Measurements from ENCODE around the gene GHR. TPM values are rescaled to one million over a fixed set of nuclear protein-coding genes. Genes with fewer than 3 reads are reported as not detected.

The GHR gene
- total RNA-seq, 1 donor from 2014 or later = 10.4 TPM

DNA sequence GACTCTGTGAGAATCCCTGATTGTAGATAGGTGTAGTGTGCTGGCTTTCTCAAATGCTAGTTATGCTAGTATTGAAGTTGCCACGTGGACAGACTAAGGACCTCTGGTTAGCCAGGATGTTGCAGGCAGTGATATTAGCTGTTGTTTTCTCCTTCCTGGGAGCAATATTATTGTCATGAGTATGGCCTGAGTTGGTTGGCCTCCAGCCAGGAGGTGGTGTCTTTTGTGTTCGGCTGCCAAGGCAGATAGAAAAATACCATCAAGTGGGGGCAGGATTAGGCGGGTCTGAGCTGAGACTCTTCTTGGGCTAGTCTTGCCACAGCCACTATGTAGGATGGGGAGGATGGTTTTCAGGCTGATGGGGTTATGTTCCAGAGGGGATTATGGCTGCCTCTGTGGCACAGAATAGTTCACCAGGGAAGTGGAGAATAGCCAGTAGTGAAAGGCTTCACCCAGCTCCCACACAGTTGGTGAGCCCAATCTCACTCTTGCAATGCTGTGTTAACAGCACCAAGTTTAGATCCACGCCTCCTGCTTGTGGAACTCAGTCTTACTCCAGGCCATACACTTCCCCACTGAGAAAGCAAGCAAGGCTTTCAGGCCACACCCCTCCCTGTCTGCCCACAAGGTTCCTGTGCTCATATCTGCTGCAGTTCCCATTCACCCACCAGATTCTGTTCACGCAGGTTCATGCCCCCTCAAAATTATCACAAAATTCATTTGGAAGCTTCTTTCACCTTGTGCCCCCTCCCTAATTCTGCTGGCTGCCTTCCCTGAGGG is 31.2 kb downstream of the GHR start:
- DNase-seq (ENCODE audit: low spot score) = no peak
- intact Hi-C loops (cut with DNase I) = no loop called here

DNA sequence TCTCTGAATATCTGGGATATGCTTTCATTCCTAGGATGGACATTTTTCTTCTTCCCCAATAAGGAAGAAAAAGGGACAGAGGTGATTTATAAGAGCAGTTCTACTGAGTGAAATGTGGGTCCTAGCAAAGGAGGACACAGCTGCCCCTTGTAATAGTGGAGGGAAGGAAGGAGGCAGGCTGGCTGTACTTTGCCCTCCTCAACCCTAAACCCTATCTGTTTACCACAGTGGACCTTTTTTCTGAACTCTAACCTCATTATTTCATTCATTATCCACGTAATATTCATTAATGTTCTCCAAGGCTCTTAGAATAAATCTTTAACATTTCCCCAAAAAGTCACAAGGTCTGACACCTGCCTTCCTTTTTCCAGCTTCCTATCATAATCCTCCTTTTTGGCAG is 37.8 kb downstream of the GHR start:
- intact Hi-C loops (cut with DNase I) = no loop called here
- no peak for DNase-seq (ENCODE audit: low spot score)

DNA sequence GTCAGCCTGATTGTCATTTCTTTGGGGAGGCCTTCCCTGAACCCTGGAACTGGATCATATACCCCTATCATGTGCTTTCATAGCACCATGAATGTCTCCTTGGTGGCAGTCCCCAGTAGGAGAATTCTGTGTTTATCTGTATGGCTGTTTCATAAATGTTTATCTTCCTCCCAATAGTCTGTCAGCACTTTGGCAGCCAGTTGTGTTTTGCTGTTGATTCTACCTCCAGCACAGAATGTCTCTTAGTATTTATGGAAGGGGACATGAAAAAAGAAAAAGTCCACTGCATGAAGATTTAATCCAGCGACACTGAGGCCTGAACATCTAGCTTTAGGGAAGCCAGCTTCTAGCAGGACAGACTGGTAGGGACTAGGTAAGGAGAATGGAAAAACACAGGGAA is 38.3 kb downstream of the GHR start:
- DNase-seq (ENCODE audit: low spot score) = no peak
- intact Hi-C loops (cut with DNase I) = no loop called here

DNA sequence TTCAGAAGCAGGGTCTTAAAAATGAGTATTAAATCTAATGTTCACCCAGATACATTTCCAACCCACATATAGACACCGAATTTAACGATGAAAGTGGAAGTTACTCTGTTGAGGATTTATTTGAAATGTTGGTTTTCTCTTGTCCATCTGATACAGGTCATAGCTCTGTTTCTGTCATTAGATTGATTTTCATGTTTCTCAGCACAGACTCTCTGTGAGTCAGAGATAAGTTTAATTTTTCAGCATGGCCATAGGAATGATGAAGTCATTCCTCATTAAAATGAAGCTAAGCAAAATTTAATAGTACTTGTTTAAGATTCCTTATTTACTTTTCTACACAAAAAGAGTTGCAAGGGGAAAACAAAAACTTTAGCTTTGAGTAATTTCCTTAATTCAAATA is 38.8 kb downstream of the GHR start:
- intact Hi-C loops (cut with DNase I) = no loop called here
- no peak for DNase-seq (ENCODE audit: low spot score)

DNA sequence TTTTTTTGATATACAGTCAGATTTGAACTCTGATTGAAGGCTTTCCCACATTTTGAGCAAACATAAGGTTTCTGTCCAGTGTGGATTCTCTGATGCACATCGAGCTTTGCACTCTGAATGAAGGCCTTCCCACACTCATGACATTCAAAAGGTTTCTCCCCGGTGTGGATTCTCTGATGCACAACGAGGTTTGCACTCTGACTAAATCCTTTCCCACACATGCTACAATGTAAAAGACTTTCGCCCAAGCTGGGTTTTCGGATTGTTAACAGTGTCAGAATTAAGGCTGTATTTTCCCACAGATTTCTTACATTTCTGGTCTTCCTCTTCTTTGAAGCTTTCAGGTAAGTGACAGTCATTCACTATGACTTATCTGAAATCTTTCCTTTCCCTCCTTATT is 44.3 kb downstream of the GHR start:
- no peak for DNase-seq (ENCODE audit: low spot score)
- intact Hi-C loops (cut with DNase I) = no loop called here

DNA sequence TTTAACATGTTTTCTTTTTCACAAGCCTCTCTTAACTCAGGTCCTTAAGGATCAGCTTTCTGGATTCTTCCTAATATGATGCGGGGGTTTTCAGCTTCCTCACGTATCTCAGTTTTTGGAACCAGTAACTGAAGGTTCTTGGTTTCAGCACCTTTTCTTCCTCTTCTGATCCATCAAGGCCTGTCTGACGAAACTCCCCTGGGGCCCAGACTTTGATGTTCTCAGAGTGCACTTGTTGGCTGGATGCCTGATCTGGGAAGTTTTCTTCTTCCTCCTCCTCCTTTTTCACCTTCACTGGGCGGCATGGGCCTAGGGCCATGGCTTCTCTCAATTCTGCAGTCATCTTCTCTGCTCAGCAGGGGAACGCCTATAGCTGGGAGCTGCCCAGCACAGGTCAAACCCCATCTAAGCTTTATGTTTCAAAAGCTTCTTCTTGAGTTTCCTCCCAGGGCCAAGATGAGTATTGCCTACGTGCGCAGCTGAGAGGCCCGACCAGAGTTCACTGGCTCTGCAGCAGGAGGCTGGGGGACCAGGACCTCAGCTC is 44.8 kb downstream of the GHR start:
- no peak for DNase-seq (ENCODE audit: low spot score)
- intact Hi-C loops (cut with DNase I) = no loop called here

DNA sequence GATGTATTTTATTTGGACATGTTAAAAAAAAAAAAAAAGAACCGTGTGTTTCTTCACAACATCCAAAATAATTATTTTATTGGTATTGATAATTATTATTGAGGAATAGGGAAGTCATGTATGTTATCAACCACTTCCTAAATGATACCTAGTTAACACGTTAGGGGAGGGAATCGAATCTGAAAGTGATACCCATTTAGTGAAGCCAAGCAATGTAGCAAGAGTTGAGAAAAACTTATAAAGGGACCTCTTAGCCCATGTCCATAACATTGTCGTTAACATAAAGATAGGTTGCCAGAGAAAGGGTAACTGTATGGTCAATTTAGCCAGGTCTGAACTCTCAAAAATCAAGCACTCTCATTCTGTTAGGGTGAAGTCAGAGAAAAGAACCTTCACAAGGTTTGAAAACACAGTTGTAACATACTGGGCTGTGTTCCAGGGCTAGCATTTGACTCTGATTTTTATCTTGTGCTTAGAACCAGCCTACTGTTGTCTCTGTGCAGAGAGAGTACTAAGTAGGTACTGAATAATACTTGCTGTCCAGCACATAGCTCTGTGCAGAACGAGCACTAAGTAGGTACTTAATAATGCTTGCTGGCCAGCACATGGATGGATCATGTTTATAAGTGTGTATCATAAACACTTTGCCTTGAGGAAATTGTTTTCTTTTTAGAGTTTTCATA is 60.4 kb downstream of the GHR start:
- no peak for DNase-seq (ENCODE audit: low spot score)
- intact Hi-C loops (cut with DNase I) = no loop called here

DNA sequence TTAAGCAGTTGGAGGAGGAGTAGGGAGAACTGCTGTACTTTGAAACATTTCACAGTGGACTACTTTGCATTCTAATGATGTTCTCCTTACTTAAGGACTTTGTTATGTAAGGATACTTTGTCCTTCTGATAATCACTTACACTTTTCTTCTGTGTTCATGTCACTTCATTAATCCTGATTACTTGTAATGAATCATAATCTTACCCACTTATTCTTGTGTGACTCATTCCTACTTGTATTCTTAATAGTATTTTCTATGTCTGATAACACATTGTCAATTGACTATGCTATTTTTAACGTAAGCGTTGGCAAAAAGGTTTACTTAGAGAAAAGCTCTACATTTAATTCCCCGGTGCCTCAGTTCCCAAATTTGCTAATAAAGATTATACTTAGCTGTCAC is 63.8 kb downstream of the GHR start:
- intact Hi-C loops (cut with DNase I) = no loop called here
- DNase-seq (ENCODE audit: low spot score) = no peak

DNA sequence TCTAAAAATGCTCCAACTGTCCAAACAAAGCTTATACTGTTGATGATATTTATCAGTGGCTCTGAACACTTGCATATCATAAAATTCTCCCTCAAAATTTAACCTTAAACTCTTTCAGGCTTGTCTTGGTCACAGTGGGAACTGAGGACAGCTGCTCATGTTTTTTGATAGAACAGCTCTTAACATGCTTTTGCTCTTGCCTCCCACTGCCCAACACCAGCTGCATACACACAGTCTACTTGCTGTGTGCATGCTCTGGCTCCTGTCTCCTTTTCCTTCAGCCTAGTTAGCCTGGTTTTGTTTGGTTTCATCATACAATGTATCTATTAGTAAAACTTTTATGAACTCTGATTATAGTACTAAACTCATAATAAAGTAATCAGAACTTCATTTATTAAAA is 64.6 kb downstream of the GHR start:
- intact Hi-C loops (cut with DNase I) = no loop called here
- no peak for DNase-seq (ENCODE audit: low spot score)

DNA sequence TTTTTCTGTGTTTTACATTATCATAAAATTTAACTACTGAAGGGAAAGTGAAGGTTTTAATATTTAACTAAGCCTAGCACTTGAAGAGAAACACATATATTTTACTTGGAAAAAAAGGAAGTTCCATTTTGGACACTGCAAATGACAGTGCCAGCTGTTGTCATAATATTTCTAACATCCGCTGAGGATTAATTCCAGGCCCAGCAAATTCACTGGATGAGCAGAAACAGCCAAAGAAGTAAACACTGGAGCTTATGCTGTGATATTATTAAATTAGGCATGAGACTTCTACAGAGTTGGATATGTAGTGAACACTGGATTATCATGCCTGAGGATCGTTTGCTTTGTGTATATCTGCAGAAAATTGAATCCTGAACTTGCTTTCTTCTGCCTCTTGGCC is 67.6 kb downstream of the GHR start:
- intact Hi-C loops (cut with DNase I) = no loop called here
- DNase-seq (ENCODE audit: low spot score) = no peak

DNA sequence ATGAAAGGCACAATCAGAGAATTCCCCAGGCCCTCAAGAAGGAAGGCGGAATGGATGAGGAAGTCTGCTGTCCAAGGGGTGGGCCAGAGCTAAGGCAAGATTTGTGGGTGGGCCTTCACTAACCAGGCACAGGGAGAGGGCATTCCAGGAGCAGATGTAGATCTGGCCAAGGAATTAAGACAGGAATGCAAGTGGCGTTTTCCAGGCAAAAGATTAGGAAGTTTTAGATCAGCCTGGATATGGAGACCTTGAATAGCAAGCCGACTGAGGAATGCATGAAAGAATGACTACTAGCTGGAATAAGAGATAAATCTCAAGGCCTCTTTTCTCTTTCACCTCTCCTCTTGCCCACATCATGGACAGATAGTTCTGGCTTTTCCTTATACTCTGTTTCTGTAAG is 68.5 kb downstream of the GHR start:
- no peak for DNase-seq (ENCODE audit: low spot score)
- intact Hi-C loops (cut with DNase I) = no loop called here

DNA sequence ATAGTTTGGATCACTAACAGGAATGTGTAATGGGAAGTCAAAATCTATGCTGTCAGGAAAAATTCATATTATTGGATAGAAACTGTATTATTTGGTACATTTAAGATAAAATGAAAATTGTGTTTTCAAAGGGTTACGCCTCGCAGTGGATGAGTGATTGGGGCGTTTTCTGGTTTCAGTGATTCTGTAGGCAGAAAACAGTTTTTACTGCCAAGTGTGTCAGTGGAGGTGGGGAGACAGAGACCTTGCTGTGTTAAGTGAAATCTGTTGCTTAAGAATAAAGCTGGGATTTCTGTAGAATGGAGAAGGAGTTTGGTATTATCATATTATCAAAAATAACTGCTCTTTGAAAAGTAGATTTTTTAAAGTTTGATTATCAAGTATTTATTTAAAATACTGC is 69.7 kb downstream of the GHR start:
- DNase-seq (ENCODE audit: low spot score) = no peak
- intact Hi-C loops (cut with DNase I) = no loop called here

DNA sequence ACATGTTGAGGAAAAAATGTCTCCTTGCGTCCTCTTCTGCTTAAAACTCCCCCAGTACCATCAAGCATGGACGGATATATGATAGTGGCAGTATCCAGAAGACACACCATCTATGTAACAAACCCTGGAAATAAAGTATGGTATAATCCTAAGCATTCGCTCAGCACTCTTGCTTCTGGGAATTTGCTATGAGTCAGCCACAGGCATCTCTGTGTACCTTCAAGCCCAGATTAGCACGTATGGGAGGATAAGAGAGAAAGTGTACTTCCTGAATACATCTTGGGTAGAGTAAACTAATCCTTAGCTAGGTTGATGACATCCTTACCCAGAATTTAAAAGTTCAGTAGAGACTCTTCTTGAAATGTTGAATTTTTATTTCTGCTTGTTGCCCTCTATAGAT is 71.2 kb downstream of the GHR start:
- DNase-seq (ENCODE audit: low spot score) = no peak
- intact Hi-C loops (cut with DNase I) = no loop called here

DNA sequence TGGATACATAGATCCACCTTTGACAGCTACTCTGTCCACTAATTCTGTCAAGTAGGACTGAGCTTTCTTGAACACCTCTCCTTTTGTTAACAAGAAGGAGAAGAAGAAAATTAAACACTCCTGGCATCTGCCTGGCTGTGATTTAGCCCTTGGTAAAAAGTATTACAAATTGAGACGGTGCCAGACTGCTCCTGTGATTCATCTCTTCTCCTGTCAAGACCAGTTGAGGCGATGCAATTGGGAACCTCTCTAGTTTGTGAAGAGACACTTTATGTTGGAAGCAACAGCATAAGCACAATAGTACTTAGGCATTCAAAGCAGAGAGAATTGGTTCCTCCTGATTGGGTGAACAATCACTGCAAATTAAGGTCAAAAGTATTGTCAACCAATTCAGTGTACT is 72.7 kb downstream of the GHR start:
- intact Hi-C loops (cut with DNase I) = no loop called here

DNA sequence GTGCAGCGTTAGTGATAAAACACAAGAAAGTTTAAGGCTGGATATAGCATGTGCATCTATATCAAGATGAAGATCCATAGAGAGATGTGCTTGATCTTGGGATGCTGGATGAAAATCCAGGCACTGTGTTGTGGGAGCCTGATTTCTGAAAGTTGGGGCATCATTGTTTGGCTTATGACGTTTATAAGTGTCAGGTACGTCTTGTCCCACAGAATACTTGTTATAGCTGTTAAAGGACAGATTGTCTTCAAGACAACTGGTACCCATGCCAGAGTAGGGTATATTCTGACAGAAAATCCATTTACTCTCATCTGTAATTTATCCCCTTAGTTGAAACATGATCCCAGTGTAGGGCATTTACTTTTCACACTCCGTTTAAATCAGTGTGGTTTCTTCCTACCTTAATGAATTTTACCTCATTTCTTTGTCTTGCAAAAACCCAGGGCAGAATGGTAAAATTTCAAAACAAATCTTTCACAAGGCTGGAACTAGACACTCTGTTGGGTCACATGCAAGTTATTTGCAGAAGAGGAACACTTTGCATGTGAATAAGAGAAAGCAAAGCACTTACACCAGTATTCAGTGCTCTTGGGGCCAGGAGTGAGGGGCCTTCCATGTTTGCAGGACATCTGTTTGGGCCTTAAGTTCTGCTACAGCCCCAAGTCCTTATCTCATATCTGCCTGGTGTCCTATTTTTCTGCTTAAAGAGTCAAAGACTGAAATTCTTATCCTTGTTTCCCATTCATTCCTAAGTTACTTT is 73.3 kb downstream of the GHR start:
- intact Hi-C loops (cut with DNase I) = no loop called here
- DNase-seq (ENCODE audit: low spot score) = no peak

More for the DNA sequence above, 72.7 kb downstream of the GHR start:
- DNase-seq (ENCODE audit: low spot score) = no peak

DNA sequence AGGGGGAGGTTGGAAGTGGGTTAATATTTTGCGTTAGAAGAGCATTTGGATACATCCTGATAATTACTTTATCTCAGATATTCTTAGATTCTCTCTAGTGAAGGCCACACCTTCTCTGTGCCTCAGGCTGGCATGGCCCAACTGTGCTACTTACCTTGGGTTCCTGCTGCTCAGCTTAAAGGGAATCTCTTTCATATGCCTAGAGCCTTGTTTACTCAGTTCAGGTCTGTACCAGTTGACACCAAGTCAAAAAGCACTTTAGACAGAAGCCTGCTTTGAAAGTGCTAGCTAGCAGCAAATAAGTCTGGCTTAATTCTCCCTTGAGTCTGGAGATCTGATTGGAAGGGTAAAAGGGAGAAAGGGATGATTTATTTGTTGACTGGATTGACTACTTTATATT is 74.8 kb downstream of the GHR start:
- intact Hi-C loops (cut with DNase I) = no loop called here
- no peak for DNase-seq (ENCODE audit: low spot score)

DNA sequence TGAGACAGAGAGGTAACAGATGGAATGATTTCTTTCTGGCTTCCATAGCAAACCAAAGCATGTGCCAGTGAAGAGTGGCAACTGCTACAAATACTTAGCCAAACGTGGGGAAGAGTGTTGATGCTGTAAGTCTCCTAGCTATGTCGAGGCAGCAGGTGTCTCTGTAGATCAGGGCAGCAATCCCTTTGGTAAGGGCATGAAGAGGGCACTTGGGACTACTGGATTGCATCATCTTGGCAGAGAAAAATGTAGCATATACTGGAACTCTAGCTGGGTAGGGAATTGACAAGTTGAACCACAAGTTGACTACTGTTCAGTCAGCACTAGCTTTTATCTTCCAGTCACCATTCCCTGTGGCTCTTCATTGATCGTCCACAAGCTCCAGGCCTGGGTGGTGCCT is 75.8 kb downstream of the GHR start:
- intact Hi-C loops (cut with DNase I) = no loop called here

DNA sequence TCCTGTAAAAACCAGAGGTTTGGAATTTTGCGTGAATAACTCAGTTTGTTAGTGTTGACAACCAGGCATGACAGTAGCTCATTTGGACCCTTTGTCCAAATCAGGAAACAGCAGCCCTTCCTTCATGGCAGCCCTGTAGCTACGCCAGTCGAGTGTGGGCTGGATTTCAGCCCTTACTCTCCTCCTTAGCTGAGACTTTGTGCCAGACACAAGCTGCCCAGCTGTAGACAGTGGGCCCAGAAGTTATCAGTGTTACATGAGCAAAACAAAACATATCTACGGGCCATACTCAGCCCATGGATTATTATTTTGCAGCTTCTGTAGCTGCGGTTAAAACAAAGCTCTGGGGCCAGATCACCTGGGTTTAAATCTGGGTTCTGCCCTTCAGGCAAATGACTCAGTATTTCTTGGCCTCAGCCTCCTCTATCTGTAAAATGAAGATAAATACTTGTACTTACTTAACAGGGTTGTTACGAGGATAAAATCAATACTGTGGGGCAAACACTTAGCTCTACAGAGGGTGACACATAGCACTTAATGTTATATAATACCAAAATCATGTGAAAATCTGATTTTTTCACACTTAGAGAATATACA is 76.9 kb downstream of the GHR start:
- intact Hi-C loops (cut with DNase I) = no loop called here
- no peak for DNase-seq (ENCODE audit: low spot score)

More for the DNA sequence above, 75.8 kb downstream of the GHR start:
- no peak for DNase-seq (ENCODE audit: low spot score)

DNA sequence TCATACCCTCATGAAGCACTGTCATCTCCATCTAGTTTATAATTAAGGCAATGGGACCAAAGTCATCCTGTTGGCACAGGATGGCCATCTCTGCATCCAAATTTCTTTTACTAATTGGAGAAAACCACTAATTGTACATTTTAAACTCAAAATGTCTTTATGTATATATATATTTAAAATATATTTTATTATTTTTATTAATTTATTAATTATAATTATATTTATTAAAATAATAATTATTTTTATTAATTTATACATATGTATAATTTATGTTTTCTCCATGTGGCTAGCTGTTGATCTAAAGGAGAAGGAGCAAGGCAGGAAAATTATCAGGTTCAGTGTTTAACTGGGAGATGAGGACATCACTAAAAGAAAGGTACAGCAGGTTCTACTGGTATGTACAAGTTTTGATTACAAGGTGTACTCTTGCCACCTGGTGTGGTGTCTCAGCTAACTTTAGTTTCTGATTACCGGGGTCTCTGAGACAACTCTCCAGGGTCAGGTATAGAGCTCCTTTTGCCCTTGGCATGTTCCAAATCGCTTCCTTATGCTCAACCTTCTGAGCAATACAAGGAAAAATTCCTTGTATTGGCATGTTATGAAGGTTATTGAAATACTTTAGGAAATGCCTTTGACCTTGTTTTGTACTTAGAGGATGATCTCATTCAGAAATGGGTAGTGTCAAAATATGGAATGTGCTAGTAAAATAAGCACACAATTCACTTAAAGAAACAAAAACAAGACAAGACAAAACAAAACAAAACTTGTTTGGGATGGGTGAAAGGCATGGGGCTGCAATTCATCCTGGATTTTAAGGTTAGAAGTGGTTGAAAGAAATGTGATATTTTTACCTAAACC is 79.6 kb downstream of the GHR start:
- DNase-seq (ENCODE audit: low spot score) = no peak
- intact Hi-C loops (cut with DNase I) = no loop called here

All from cardiac septum (tissue), 1 donor.